HG03469 (cell line): ENCODE data around the gene TMEM9.

Experiments used
- ATAC-seq: cut with Tn5 transposase; IDR thresholded peaks from one replicate; pipeline ENCODE4 v1.9.1; 2021; ENCODE audit warnings: mild to moderate bottlenecking, moderate library complexity, moderate number of reproducible peaks; ENCODE audit not compliant: unreplicated experiment

Gene TMEM9

GRCh38 chr1:201147396-201148015 lies 6.8 kb downstream of the TMEM9 start:
- ATAC-seq, result no peak

- no peak for ATAC-seq
Observed at GRCh38 chr1:201146626-201147390, 7.5 kb downstream of the TMEM9 start.

- no peak for ATAC-seq
Observed at GRCh38 chr1:201145816-201146215, 8.5 kb downstream of the TMEM9 start.

- ATAC-seq, result no peak
Observed at GRCh38 chr1:201145132-201145531, 9.1 kb downstream of the TMEM9 start.

GRCh38 chr1:201144701-201145100 lies 9.6 kb downstream of the TMEM9 start:
- no peak for ATAC-seq

- no peak for ATAC-seq
Observed at GRCh38 chr1:201143726-201144635, 10.3 kb downstream of the TMEM9 start.

GRCh38 chr1:201142849-201143725 lies 11.2 kb downstream of the TMEM9 start:
- ATAC-seq, result no peak

- no peak for ATAC-seq
Observed at GRCh38 chr1:201142011-201142848, 12.0 kb downstream of the TMEM9 start.

- no peak for ATAC-seq
Observed at GRCh38 chr1:201141418-201141817, 12.9 kb downstream of the TMEM9 start.

GRCh38 chr1:201140941-201141260 lies 13.4 kb downstream of the TMEM9 start:
- ATAC-seq, result no peak

- ATAC-seq, result no peak
Observed at GRCh38 chr1:201140235-201140940, 13.9 kb downstream of the TMEM9 start.

- ATAC-seq, result no peak
Observed at GRCh38 chr1:201139756-201140155, 14.5 kb downstream of the TMEM9 start.

- ATAC-seq, result no peak
Observed at GRCh38 chr1:201139306-201139705, 15.0 kb downstream of the TMEM9 start.

- ATAC-seq, result no peak
Observed at GRCh38 chr1:201138311-201138840, 15.9 kb downstream of the TMEM9 start.

GRCh38 chr1:201137579-201138310 lies 16.5 kb downstream of the TMEM9 start:
- no peak for ATAC-seq

- ATAC-seq, result no peak
Observed at GRCh38 chr1:201137024-201137392, 17.3 kb downstream of the TMEM9 start.

GRCh38 chr1:201136355-201137023 lies 17.8 kb downstream of the TMEM9 start:
- no peak for ATAC-seq

- ATAC-seq, result no peak
Observed at GRCh38 chr1:201134405-201134804, 19.9 kb downstream of the TMEM9 start.
